Activated CD4-positive, CD25-positive, alpha-beta regulatory T cell (primary cell): ENCODE measurements around the gene ARHGEF3.

ENCODE experiments used
- DNase-seq, 4 experiments: peaks; one replicate each; lab custom pipeline; 2025; lab: John Stamatoyannopoulos, UW

Gene ARHGEF3

DNA sequence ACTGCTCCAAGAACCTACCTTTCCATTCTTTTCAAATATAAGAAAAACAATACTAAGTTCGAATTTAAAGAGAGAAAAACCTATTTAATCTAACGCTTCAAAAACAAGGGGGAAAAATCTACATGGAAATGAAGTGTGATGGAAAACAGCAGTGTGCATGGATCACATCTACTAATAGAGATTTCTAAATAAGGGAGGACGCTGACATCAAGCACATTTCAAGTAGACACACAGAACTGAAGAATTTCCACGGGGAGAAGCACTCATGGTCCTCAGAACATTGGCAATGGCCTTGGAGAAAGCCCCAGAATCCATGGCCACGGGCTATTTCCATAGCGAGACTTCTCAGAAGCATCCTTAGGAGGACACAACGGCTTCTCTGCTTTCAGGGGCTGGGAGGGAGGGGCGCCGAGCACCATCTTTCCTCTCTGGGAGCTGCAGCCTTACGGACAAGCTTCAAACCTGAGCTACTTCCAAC is 119.7 kb downstream of the ARHGEF3 start:
- no peak for DNase-seq

DNA sequence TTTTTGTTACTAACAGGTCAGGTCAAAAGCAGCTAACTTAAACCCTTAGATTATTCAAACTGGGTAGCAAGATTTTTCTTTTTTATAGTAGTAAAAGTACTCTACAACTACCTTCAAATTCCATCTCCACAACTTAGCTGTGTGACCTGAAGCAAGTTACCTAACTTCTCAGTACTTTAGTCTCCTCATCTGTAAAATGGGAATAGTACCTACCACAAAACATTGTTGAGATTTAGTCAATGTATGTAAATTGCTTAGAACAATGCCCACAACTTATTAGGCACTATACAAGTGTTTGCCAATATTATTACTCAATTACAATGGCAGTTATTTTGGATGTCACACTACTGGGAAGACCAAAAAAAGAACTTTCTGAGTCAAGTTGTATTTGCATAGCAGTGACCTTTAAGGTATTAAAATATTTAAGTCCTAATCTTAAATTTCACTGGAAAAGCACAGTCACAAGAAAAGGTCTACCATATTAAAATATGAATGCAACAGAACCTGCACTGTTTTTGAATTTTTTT is 121.6 kb downstream of the ARHGEF3 start:
- DNase-seq = no peak
